Measurements from ENCODE around the gene AIG1. TPM values are rescaled to one million over a fixed set of nuclear protein-coding genes. Genes with fewer than 3 reads are reported as not detected.

Gene AIG1
- total RNA-seq, 1 experiment from 2014 or later, result 51.1 TPM

- RAD21 ChIA-PET (ENCODE audit: low non-redundant PET in 1 of 2, low total read pairs in 2 of 2, uncharacterized antibody in 2 of 2, unreplicated experiment in 2 of 2), result no interaction called here
- TF ChIP-seq POLR2AphosphoS5 (IDR thresholded peaks at IDR 0.05; ENCODE audit: low read depth, low read length) (no peak), RAD21 (IDR thresholded peaks at IDR 0.05; ENCODE audit: low read depth) (no peak), EGR1 (IDR thresholded peaks at IDR 0.05; ENCODE audit: low read depth) (no peak), TCF7L2 (IDR thresholded peaks at IDR 0.05; ENCODE audit: borderline replicate concordance, extremely low read depth, insufficient read depth, insufficient read length) (no peak), ZFX (IDR thresholded peaks at IDR 0.05) (no peak), CBX3 (IDR thresholded peaks at IDR 0.05; ENCODE audit: low read depth) (no peak)
- no peak for DNase-seq (ENCODE audit: low read depth, low spot score)
These were observed 76.0 kb downstream of the AIG1 start for GRCh38 chr6:143136647-143137046.

GRCh38 chr6:143139239-143139784, 78.6 kb downstream of the AIG1 start:
- Histone ChIP-seq H3K4me2 (ENCODE audit: low read length) (no peak overlapping the region), H3K9ac (ENCODE audit: low read length) (no peak overlapping the region), H3K9me2 (ENCODE audit: insufficient read depth) (no peaks in the 10 kb centered on the region), H4K20me1 (ENCODE audit: insufficient read depth) (peaks cover 3% of the 10 kb centered on the region; the same call in 1 of the 2 replicates), H3K9me3 (ENCODE audit: control insufficient read depth in 1 of 2, insufficient read depth in 1 of 2, low read depth in 1 of 2, low read length in 2 of 2) (no peaks in the 10 kb centered on the region), H2AFZ (ENCODE audit: low read depth, low read length, poor library complexity, severe bottlenecking) (no peak overlapping the region), H3K4me3 (replicated peaks in 1 of 2; ENCODE audit: low read depth in 1 of 2, low read length in 2 of 2) (no peak overlapping the region), H3K4me1 (ENCODE audit: control insufficient read depth in 1 of 2, insufficient read depth in 2 of 2, low read length in 2 of 2) (no peaks in the 10 kb centered on the region), H3K27me3 (ENCODE audit: insufficient read depth, low read length) (no peaks in the 10 kb centered on the region), H3K36me3 (ENCODE audit: control insufficient read depth in 1 of 2, insufficient read depth in 2 of 2, low read length in 2 of 2) (peaks cover 0 to 2% of the 10 kb centered on the region in 2 experiments; a peak in 1 of 4 replicates), H3K27ac (ENCODE audit: low read depth, low read length) (no peak overlapping the region), H3K79me2 (ENCODE audit: insufficient read depth, low read length) (no peaks in the 10 kb centered on the region)
- ChIA-PET POLR2A (no interaction called here), CTCF (no interaction called here), RAD21 (ENCODE audit: low non-redundant PET in 1 of 2, low total read pairs in 2 of 2, uncharacterized antibody in 2 of 2, unreplicated experiment in 2 of 2) (no interaction called here)
- no TSS peak for BruUV-seq (replicated peaks)
- intact Hi-C loops (cut with micrococcal nuclease), result no loop called here
- no peak for ATAC-seq
- DNase-seq (ENCODE audit: low read depth, low spot score), result no peak
- TF ChIP-seq CBX3 (IDR thresholded peaks at IDR 0.05; ENCODE audit: low read depth), result no peak
- no peak for TF ChIP-seq REST (IDR thresholded peaks at IDR 0.05; ENCODE audit: low read depth)
- TF ChIP-seq SP1 (IDR thresholded peaks at IDR 0.05; ENCODE audit: low read depth), result no peak
- TF ChIP-seq POLR2A (IDR thresholded peaks at IDR 0.05; ENCODE audit: borderline replicate concordance, extremely low read depth, insufficient read depth, insufficient read length), result no peak
- no peak for TF ChIP-seq EZH2 (IDR thresholded peaks at IDR 0.05)
- TF ChIP-seq CTCF (IDR thresholded peaks at IDR 0.05 in 2 of 3, conservative IDR thresholded peaks at IDR 0.05 in 1 of 3; ENCODE audit: borderline replicate concordance in 1 of 3, insufficient read depth in 1 of 3, low read depth in 2 of 3, low read length in 2 of 3), result no peak
- TF ChIP-seq ELF1 (IDR thresholded peaks at IDR 0.05; ENCODE audit: borderline replicate concordance, low read depth), result no peak
- TF ChIP-seq ZFX (IDR thresholded peaks at IDR 0.05), result no peak
- TF ChIP-seq EZH2phosphoT487 (IDR thresholded peaks at IDR 0.05; ENCODE audit: borderline replicate concordance), result no peak
- no peak for TF ChIP-seq MAX (IDR thresholded peaks at IDR 0.05)
- no peak for TF ChIP-seq TCF7L2 (IDR thresholded peaks at IDR 0.05; ENCODE audit: borderline replicate concordance, extremely low read depth, insufficient read depth, insufficient read length)
- no peak for TF ChIP-seq ZNF274 (IDR thresholded peaks at IDR 0.05; ENCODE audit: low read depth, low read length)

More at GRCh38 chr6:143136647-143137046, 76.0 kb downstream of the AIG1 start:
- intact Hi-C loops (cut with micrococcal nuclease), result no loop called here
- BruUV-seq (replicated peaks), result no TSS peak
- no peak overlapping the region for H3K9ac ChIP-seq (ENCODE audit: low read length)
- H3K27ac ChIP-seq (ENCODE audit: low read depth, low read length), result no peak overlapping the region
- no peaks in the 10 kb centered on the region; the same call in 1 of the 2 replicates for H3K9me2 ChIP-seq (ENCODE audit: insufficient read depth)
- POLR2A ChIA-PET, result no interaction called here
- no peaks in the 10 kb centered on the region for H4K20me1 ChIP-seq (ENCODE audit: insufficient read depth)
- no peaks in the 10 kb centered on the region for H3K79me2 ChIP-seq (ENCODE audit: insufficient read depth, low read length)
- no peak overlapping the region for H3K4me3 ChIP-seq (replicated peaks in 1 of 2; ENCODE audit: low read depth in 1 of 2, low read length in 2 of 2)
- H3K9me3 ChIP-seq (ENCODE audit: control insufficient read depth in 1 of 2, insufficient read depth in 1 of 2, low read depth in 1 of 2, low read length in 2 of 2), result peaks cover 0 to 2% of the 10 kb centered on the region in 2 experiments; a peak in 1 of 4 replicates
- no peak for ATAC-seq
- CTCF ChIA-PET, result no interaction called here
- H3K36me3 ChIP-seq (ENCODE audit: control insufficient read depth in 1 of 2, insufficient read depth in 2 of 2, low read length in 2 of 2), result peaks cover 0 to 2% of the 10 kb centered on the region in 2 experiments; a peak in 1 of 4 replicates
- H2AFZ ChIP-seq (ENCODE audit: low read depth, low read length, poor library complexity, severe bottlenecking), result no peak overlapping the region
- H3K4me1 ChIP-seq (ENCODE audit: control insufficient read depth in 1 of 2, insufficient read depth in 2 of 2, low read length in 2 of 2), result no peaks in the 10 kb centered on the region
- H3K27me3 ChIP-seq (ENCODE audit: insufficient read depth, low read length), result no peaks in the 10 kb centered on the region
- no peak overlapping the region for H3K4me2 ChIP-seq (ENCODE audit: low read length)
